Pancreas (tissue), 10 donors: ENCODE results near the gene STAC2. TPM values are rescaled to one million over a fixed set of nuclear protein-coding genes. Genes with fewer than 3 reads are reported as not detected.

Source experiments
- ATAC-seq, 4 donors: fragments of 200-7000 bp; cut with Tn5 transposase; one replicate each; pipeline versions ENCODE4 v1.8.0 to v1.9.1; 2020; ENCODE audit warnings: mild to moderate bottlenecking in 4 of 4, moderate library complexity in 4 of 4
- DNase-seq, 6 donors: peaks; one replicate each; pipeline ENCODE4 v3.0.0-alpha.2; 2020
- FAIRE-seq: peaks from 2 replicates; lab custom pipeline; 2012; peaks lifted over from hg19 to GRCh38; lab: Jason Lieb, UNC
- H3K27ac ChIP-seq, 4 donors: fragments of 200-600 bp; sonication (generic); 1 replicate in 3 of 4; 2 replicates in 1 of 4; pipeline versions ENCODE4 v1.5.0 to v1.8.0; 2020
- H3K27me3 ChIP-seq, 4 donors: fragments of 200-600 bp; one replicate each; pipeline ENCODE4 v1.8.0; 2021
- H3K36me3 ChIP-seq, 3 donors: fragments of 200-600 bp; sonication (generic) in 1 of 3; one replicate each; pipeline versions ENCODE4 v1.5.0 to v1.8.0; 2020 to 2021
- H3K4me1 ChIP-seq, 3 donors: fragments of 200-600 bp; one replicate each; pipeline ENCODE4 v1.8.0; 2021
- H3K4me3 ChIP-seq, 4 donors: fragments of 200-600 bp; sonication (generic) in 2 of 4; one replicate each; pipeline versions ENCODE4 v1.5.0 to v1.8.0; 2020 to 2021
- H3K9me3 ChIP-seq, 4 donors: fragments of 200-600 bp; one replicate each; pipeline ENCODE4 v1.8.0; 2021
- WGBS, 2 donors: extraction: QIAGEN DNeasy Blood & Tissue Kit; methylation state at CpG; one replicate each; pipeline ENCODE4 v1.1.7; 2013; 5-methylcytosine and 5-hydroxymethylcytosine counted together
- intact Hi-C, 3 donors: fragments of 100-400 bp; cut with DNase I; formaldehyde crosslinking; loops; one replicate each; pipeline versions ENCODE4 v1.11.1 to v1.14.2; 2022
- polyA plus RNA-seq, 2 donors: library from polyadenylated mRNA; stranded (reverse); fragments of 200-250 nt; gene quantifications; one replicate each; pipeline ENCODE4 v1.2.3, GENCODE V29; 2013
- total RNA-seq, 6 donors: library from RNA; stranded (reverse); fragmentation: NEBNext Ultra II Directional in 4 of 6; extraction: Animal tissue kit (Norgen Biotek cat#: 25700) in 4 of 6; gene quantifications; one replicate each; pipeline versions ENCODE4 v1.2.1 to v1.2.4, GENCODE V29; 2021 to 2023
- TF ChIP-seq, protein P1 (sequence below), 4 donors: fragments of 200-600 bp; sonication (generic) in 3 of 4; IDR thresholded peaks; one replicate each; pipeline versions ENCODE4 v1.5.0 to v1.8.0; 2021; ENCODE audit warnings: antibody characterized with exemption in 4 of 4
- donor health status: healthy with polysubstance abuse.
- donor health status: DM: no; HTN: no; CAD: no; lungs with moderate emphysema.
- donor health status: DM: no; HTN: no; CAD: no.
- donor health status: control.
- donor health status: control.
- donor health status: Bipolar disorder and iron deficiency.
- donor health status: DM: yes; HTN: yes; CAD: no.
- donor health status: DM: no; HTN: no; CAD: no.
- donor health status: DM: no; HTN: no; CAD: no.
- donor health status: DM: yes; HTN: yes; CAD: no.

Gene STAC2
- total and polyA plus RNA-seq, 8 donors = 0.07 to 0.12 (median 0.09) TPM; not detected in 3

DNA sequence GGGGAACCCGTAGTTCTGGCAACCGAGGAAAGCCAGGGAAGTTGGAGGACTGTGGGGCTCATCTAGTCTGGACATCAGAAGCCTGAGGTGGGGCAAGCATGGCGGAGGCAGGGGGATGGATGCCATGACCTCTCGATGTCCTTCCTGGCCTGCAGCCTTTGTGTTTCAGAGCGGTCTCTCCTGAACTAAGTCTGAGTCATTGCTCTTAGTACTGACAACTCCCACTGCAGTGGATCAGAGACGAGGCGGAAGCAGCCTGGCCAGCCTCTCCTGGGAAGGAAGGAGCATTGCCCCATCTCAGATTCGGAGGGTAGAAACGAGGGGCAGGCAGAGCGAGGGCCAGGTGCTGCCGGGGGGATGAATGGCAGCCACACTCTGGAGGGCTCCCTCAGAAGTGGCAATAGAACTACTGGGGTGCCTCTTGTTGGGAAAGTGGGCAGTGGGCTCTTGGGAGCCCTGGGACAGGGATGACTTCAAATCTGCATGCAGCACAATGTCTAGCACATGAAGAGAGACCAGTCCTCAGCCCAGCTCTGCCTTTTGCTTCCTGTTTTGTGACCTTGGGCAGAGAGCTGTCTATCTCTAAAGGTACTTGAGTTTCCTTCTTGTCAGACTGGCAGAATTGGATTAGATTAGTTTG lies 3.6 kb upstream of the STAC2 start:
- ATAC-seq = peak in 1 of 4 donors; percentile 10
- no peak for FAIRE-seq
- Histone ChIP-seq H3K36me3 (no peaks in the 10 kb centered on the region), H3K9me3 (no peaks in the 10 kb centered on the region), H3K27ac (no peak overlapping the region), H3K27me3 (peaks cover 0 to 16% (median 4%) of the 10 kb centered on the region in 4 donors), H3K4me1 (peaks cover 0 to 7% (median 3%) of the 10 kb centered on the region in 3 donors), H3K4me3 (no peak overlapping the region)
- intact Hi-C loops = no loop called here
- no peak for DNase-seq
- 60 to 65% methylated on average over 11 of the region's 11 CpGs for WGBS, 2 donors
- TF ChIP-seq, protein P1, sequence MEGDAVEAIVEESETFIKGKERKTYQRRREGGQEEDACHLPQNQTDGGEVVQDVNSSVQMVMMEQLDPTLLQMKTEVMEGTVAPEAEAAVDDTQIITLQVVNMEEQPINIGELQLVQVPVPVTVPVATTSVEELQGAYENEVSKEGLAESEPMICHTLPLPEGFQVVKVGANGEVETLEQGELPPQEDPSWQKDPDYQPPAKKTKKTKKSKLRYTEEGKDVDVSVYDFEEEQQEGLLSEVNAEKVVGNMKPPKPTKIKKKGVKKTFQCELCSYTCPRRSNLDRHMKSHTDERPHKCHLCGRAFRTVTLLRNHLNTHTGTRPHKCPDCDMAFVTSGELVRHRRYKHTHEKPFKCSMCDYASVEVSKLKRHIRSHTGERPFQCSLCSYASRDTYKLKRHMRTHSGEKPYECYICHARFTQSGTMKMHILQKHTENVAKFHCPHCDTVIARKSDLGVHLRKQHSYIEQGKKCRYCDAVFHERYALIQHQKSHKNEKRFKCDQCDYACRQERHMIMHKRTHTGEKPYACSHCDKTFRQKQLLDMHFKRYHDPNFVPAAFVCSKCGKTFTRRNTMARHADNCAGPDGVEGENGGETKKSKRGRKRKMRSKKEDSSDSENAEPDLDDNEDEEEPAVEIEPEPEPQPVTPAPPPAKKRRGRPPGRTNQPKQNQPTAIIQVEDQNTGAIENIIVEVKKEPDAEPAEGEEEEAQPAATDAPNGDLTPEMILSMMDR (IDR thresholded peaks at IDR 0.05) = no peak

DNA sequence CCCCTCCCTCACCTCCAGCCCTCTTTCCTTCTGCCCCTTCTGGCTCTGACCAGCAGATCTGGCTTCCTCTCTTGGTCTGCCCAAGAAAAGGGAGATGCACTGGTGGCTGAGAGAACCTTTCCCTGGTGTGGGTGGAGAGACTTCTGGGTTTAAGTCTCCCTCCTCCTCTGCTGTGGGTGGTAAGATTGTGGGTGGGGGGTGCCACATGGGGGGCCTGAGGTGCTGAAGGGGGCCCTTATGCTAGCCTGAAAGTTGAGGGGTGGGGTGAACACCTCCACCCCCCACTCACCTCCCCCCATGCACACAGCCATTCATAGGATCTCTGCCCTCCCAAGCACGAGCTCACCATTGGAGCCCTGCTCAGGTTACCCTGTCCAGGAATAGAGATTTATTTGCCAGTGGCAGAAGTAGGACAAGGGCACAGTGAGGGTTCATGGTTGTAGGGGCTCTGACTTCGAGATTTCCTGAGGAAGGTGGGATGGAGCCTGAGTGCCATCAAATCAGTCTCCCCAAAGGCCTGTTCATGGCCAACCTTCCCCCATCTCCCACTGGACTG lies 1.7 kb upstream of the STAC2 start:
- H3K9me3 ChIP-seq = no peaks in the 10 kb centered on the region
- peaks cover 0 to 12% (median 4%) of the 10 kb centered on the region in 4 donors for H3K27me3 ChIP-seq
- H3K36me3 ChIP-seq = no peaks in the 10 kb centered on the region
- ATAC-seq (no peak), FAIRE-seq (no peak), DNase-seq (no peak)
- H3K27ac ChIP-seq = no peak overlapping the region
- WGBS, 2 donors = 58 to 76% methylated on average over 2 of the region's 2 CpGs
- H3K4me1 ChIP-seq = peaks cover 0 to 7% (median 3%) of the 10 kb centered on the region in 3 donors
- intact Hi-C loops = no loop called here
- TF ChIP-seq, protein P1 (IDR thresholded peaks at IDR 0.05) = no peak
- no peak overlapping the region for H3K4me3 ChIP-seq

DNA sequence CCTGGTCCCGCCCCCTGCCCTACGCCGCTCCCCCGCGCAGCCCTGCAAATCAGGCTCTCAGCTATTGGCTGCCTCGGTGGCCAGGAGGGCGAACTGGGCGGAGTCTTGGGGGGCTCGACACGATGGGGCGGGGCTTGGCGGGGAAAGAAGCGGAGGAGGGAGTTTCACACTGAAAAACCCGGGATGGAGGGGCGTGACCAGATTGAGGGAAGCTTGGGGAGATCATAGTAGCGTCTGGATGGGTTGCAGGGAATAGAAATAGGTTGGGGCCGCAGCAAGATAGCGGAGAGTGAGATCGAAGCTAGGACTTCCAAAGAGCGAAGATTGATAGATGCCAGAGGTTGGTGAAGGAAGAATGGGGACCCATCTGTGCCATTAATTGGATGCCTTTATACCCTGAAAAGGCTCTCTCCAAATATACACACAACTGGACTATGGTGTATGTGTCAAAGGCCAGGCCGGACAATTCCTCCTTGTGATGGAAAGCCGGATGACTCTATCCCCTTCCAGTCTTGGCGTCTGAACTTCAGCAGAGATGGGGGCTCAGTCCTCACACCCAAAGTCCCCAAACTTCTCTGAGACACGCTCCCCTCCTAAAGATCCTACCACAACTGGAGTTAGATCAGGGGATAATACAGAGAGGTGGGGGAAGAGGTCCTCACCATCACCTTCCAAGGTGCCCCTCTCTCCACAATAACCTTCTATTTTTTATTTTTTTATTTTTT lies 376 bp upstream of the STAC2 start:
- no peak for DNase-seq
- TF ChIP-seq, protein P1 (IDR thresholded peaks at IDR 0.05) = no peak
- Histone ChIP-seq H3K9me3 (no peaks in the 10 kb centered on the region), H3K4me3 (peak overlapping the region in 1 of 4 donors; percentile 34), H3K36me3 (no peaks in the 10 kb centered on the region), H3K27ac (no peak overlapping the region), H3K4me1 (peaks cover 0 to 7% (median 3%) of the 10 kb centered on the region in 3 donors), H3K27me3 (peaks cover 0 to 12% (median 4%) of the 10 kb centered on the region in 4 donors)
- FAIRE-seq = no peak
- ATAC-seq = peak in 3 of 4 donors; percentile 38 to 74 (median 58)
- 16 to 17% methylated on average over 24 of the region's 24 CpGs for WGBS, 2 donors
- intact Hi-C loops = no loop called here

DNA sequence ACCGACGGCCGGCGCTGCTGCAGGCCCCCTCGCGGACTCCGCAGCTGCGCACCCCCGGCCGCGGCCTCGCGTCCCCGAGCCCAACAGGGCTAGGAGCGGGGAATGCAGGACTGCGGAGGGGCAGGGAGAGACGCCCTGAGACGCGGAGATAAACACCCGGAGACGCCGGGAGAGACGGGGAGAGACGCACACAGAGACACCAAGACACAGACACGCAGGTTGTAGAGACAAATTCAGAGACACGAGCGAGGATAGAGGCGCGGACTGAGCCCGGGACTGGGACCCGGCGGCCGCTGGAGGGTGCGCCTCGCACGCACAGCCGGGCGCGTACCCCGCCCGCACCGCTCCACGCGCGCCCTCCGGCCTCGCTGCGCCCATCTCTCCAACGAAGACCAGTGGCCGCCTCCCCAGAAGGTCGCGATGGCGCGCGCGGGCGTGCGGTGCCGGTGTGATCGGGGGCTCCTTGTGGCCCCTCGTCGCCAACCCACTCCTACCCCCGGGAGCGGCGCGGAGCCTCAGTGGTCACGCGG lies 902 bp downstream of the STAC2 start:
- Histone ChIP-seq H3K9me3 (no peaks in the 10 kb centered on the region), H3K27me3 (peaks cover 0 to 12% (median 4%) of the 10 kb centered on the region in 4 donors), H3K4me1 (peaks cover 0 to 7% (median 3%) of the 10 kb centered on the region in 3 donors), H3K27ac (no peak overlapping the region), H3K4me3 (peak overlapping the region in 1 of 4 donors; percentile 34), H3K36me3 (no peaks in the 10 kb centered on the region)
- TF ChIP-seq, protein P1 (IDR thresholded peaks at IDR 0.05) = no peak
- ATAC-seq (peak in 2 of 4 donors; percentile 23 to 42), FAIRE-seq (no peak), DNase-seq (peak in 1 of 6 donors; percentile 60)
- intact Hi-C loops = no loop called here
- 2% methylated on average over 55 to 68 of the region's 68 CpGs for whole genome bisulfite sequencing, 2 donors
